ENCODE results near the gene SP8. TPM values are rescaled to one million over a fixed set of nuclear protein-coding genes. Genes with fewer than 3 reads are reported as not detected.

Gene SP8
- total and polyA plus RNA-seq, 9 of the 15 experiments (the other 6 are each of a cell fraction or from before 2014, with no cell fraction given) = 0.04 to 1.2 (median 0.19) TPM

- peak; percentile 67; the same call in 1 of the 2 replicates for TF ChIP-seq REST (IDR thresholded peaks at IDR 0.05; ENCODE audit: borderline replicate concordance)
- TF ChIP-seq REST (CRISPR knock-in tag; IDR thresholded peaks at IDR 0.05; ENCODE audit: low read depth) = no peak
- TF ChIP-seq TAF7 (tag; IDR thresholded peaks at IDR 0.05) = no peak
- peak; percentile 59 to 75 for TF ChIP-seq RAD21 (CRISPR knock-in tag; conservative IDR thresholded peaks at IDR 0.05 in 1 of 2, IDR thresholded peaks at IDR 0.05 in 1 of 2)
Measured at GRCh38 chr7:20778063-20778721, 8.5 kb downstream of the SP8 start (continued).
